ENCODE data around the gene TANC1.

Gene TANC1

DNA sequence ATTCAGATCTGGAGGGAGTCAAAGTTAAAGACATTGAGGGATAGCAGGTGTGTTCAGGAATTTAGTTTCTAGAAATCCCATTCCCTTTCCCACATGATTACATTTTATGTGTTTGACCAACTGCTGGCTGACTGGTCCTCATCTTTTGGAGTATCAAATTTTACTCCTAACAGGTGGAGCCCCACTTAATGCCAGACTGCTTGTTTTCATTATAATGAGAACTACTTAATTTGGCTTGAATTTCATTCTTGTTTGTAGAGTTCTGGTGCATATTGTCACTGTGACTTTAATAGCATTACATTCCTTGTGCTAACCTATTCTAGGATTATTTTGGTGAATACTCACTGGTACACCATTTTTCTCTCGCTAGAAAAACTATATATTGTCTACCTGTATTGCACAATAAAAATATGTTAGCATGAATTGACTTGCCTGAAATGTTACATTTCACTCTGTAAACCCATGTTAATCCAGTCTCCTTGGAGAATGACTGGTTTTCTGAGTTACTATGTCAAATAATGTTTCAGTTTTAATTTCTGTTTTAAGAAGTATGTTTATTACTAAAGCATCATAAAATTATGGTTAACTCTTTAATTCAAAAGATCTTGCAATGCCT lies 98.2 kb downstream of the TANC1 start:
- DNase-seq, result no peak

DNA sequence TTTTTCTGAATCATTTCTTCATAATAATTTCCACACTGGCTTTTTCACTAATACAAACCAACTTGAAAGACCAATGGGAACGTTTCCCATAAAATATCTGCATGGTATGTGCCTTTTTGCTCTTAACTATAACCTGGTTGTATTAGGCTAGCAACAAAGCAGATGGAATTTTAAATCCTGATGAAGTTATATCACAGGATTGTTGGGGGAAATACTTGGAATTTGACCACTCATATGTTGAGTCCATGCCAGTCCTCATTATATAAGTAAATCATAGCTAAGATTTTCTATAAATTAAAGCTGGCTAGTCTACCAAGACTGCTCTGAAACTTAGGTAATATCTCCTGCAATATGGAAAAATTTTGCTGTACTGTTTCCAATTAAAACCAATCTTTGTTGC lies 99.5 kb downstream of the TANC1 start:
- DNase-seq, result no peak

GRCh38 chr2:159069229-159069628 lies 100.8 kb downstream of the TANC1 start:
- DNase-seq, result no peak

GRCh38 chr2:159070235-159070634 lies 101.8 kb downstream of the TANC1 start:
- DNase-seq, result no peak

DNA sequence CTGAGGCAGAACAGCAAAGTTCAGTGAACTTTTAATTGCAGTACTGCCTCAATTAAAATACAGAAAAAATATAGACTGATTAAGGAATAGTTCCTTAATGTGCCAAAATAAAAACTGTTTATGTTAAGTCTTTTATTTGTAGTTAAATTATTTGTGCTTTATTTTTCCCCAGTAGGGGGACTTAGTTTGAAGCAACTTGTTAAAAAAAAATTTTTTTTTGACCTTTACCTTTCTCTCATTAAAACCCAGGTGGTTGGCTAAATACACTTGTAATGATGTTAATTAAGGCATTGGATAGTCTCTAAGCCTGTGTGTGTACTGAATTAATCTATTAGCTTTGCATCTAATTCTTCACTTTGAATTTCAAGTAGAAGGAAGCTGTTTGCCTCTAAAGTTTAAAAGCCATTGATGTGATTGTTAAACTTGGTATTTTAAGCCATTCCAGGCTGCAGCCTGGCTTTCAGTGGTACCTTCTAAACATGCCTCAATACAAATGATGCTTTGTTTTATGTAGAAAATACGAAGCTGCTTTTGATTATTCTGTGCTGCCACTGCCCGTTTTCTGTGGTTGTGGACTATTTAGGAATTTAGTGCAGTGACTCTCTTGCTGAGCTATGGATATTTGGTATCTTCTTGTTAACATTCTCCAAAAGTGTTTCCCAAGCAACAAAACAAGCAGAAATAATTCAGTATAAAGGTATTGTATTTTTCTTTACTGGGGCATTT lies 102.9 kb downstream of the TANC1 start:
- DNase-seq, result no peak

- DNase-seq, result no peak
Measured at GRCh38 chr2:159072795-159073194, 104.4 kb downstream of the TANC1 start.

DNA sequence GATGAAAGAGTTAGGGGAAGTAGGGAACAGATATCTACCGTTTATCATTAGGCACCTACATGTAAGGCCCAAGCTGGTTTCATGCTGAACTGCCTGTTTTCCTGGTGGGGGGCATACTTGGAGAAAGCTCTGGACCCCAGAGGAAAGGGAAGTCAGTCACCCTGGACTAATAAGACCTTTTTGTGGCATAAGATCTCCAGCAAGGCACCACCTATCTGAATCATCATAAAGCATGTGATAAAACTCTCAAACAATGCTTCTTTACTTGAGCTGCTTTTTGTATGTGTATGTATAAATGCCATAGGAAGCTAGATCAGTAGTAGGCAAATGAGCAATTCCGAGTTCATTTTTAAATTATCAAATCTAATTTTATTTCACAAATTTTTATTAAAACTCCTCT lies 104.8 kb downstream of the TANC1 start:
- DNase-seq, result no peak

GRCh38 chr2:159074605-159075004 lies 106.2 kb downstream of the TANC1 start:
- no peak for DNase-seq

DNA sequence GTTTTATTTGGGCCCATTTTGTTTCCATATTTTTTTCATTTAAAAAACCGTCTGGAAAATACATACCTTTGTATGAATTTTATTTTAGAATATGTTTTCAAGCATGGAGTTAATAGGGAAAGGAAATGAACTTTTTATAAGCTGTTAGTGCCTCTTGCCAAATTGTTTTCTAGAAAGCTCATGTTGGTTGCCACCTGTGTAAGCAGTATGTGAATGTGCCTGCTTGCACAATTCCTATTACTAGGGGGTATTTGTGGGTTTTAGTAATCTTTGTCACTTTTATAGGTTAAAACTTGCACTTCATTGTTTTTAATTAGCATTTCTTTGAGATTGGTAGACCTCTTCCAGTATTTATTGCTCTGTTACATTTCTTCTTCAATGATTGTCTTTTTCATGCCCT lies 107.3 kb downstream of the TANC1 start:
- no peak for DNase-seq

DNA sequence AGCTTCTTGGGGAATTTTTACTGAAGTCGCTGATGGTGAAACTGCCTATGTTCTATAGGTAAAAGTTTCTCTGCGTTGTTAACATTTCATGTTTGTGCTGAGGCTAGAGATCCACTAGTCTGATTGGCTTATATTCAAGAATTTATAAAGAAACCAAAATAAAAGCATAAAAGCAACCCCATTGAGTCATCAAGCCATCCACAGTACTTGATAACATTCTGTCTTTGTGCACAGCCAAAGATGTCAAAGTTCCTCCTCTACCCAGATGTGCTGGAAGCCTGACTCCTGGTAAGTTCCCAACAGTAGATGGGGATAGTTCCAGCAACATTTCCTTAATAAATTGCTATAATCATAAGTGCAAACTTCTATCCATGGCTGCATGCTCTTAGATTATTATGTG lies 107.8 kb downstream of the TANC1 start:
- DNase-seq, result no peak

- DNase-seq, result no peak
Measured at GRCh38 chr2:159077869-159078268, 109.4 kb downstream of the TANC1 start.

DNA sequence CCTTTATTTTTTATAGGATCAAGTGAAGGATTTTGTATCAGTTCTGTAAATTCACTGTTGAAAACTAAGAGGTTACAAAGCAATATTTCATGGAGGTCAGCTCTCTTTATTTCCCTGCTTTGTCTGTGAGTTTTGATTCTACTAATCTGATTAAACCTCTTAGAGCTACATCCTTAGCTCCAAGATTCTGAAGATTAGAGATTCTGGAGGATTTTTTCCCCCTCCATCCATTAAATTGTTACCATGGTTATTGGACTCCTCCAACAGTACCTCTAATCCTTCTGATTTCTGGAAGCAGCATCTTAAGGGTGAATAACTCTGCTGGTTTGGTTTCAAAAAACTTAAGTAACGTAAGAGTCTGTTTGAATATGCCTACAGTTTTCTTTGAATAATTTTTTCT lies 110.0 kb downstream of the TANC1 start:
- DNase-seq, result no peak

- no peak for DNase-seq
Measured at GRCh38 chr2:159080641-159081040, 112.2 kb downstream of the TANC1 start.

- DNase-seq, result no peak
Measured at GRCh38 chr2:159082119-159082518, 113.7 kb downstream of the TANC1 start.

GRCh38 chr2:159084384-159085370 lies 116.2 kb downstream of the TANC1 start:
- no peak for DNase-seq

DNA sequence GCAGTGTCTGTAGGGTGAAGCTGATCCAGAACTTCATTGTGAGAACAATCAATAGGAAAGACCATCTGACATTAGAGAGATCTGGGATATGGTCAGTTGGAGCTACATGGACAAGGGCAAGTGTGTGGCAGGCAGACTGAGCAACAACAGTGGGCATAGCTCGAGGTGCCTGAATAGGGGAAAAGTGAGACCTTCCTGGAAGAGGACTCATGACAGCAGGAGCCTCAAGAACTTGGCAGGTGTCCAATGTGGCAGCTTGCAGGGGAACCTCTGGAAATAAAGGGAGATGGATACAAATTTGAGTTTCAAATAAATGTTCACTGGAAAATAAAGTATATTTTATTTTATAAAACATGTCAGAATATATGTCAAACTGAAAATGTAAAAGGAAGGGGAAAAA lies 117.9 kb downstream of the TANC1 start:
- DNase-seq, result no peak

GRCh38 chr2:159086826-159087225 lies 118.4 kb downstream of the TANC1 start:
- no peak for DNase-seq

GRCh38 chr2:159088906-159089305 lies 120.5 kb downstream of the TANC1 start:
- no peak for DNase-seq

DNA sequence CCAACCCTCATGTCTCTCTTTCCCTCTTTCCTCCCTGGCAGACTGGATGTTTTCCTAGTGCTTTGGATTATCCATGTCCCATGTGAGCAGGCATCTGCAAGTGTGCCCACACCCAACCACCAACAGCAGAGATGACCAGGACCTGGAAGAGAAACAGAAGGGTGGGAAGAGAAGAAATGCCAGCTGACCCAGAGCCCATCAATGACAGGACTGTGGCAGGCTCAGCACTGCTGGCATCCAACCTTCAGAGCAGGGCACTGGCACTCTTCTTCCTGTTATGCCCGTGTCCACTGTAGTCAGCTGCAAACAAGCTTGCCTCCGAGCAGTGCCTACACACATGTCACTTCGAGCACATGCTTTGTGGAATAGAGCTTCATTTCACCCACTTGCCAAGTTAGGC lies 121.1 kb downstream of the TANC1 start:
- DNase-seq, result no peak

- no peak for DNase-seq
Measured at GRCh38 chr2:159090514-159091201, 122.2 kb downstream of the TANC1 start.

DNA sequence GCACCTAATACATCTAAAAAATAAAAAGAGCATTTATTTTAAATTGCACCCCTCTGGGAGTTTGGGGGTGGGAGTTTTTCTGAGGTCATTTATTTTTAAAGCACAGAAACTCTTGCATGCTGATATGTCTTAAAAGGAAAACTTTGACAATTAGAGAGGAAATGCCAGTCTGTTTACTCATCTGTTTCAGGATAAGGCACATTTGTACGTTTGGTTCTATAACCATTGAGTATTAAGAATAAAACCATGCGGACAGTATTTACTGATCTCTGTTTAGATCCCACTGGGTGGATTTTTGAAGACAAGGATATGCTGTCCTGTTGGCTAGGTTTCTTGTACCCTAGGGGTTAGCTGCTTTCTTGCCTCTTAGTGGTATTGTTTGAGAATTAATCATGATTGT lies 122.9 kb downstream of the TANC1 start:
- no peak for DNase-seq

DNA sequence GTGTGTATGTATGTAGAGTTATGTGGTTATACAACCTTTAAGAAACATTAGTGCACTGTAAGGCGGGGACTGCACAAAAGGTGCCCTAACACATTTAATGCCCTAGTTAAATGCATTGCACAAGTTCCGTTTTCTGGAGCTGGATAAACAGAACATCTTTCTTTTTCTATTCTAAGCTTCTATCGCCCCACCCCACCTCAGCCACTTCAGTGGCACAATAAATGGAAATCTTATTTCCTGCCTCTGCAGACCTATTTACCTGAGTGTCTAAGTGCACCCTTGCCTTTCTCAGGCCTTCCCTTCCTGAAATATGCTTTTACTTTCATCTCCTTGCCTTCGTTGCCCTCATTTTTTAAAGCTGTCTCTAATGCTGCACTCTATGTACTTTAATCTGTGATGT lies 123.5 kb downstream of the TANC1 start:
- no peak for DNase-seq

DNA sequence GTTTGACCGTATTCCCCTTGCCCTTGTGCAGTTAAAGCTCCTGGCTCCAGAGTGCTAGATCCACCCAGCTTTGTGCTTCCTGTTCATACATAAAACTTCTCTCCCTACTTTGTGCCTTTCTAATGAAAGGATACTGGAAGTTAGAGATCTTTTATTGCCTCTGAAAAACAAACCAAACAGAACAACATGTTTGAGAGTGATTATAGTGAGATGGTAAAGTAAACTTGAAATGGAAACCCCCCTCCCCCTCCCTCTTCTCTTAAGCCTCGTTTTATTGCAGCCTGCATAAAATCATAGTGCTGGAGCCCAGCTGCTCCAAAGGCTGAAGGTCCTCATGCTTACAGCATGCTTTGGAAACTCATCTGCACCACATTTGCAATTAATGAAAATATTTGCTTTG lies 125.1 kb downstream of the TANC1 start:
- DNase-seq, result no peak
